ENCODE data around the gene FNDC3B.

Gene FNDC3B

DNA sequence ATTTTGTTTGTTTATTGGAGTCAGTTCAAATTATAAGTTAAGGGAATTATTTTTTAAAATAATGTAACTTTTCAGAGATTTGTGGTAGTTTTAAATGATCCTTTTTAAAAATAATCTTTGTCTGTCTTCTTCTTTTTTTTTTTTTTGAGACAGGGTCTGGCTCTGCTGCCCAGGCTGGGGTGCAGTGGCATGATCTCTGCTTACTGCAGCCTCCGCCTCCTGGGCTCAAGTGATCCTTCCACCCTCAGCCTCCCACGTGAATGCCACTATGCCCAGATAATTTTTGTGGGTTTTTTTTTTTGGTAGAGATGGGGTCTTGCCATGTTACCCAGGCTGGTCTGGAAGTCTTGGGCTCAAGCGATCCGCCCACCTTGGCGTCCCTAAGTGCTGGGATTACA is 12.6 kb downstream of the FNDC3B start:
- Mint-ChIP-seq H3K4me3 (no peak overlapping the region), H3K36me3 (ENCODE audit: insufficient read depth) (peaks cover 25% of the 10 kb centered on the region), H3K9me3 (no peaks in the 10 kb centered on the region), H3K4me1 (ENCODE audit: low read depth in 2 of 2) (peaks cover 20 to 29% of the 10 kb centered on the region in 2 donors), H3K27me3 (no peaks in the 10 kb centered on the region), H3K27ac (no peak overlapping the region)
- DNase-seq (no peak), ATAC-seq (replicated peaks) (no peak)

DNA sequence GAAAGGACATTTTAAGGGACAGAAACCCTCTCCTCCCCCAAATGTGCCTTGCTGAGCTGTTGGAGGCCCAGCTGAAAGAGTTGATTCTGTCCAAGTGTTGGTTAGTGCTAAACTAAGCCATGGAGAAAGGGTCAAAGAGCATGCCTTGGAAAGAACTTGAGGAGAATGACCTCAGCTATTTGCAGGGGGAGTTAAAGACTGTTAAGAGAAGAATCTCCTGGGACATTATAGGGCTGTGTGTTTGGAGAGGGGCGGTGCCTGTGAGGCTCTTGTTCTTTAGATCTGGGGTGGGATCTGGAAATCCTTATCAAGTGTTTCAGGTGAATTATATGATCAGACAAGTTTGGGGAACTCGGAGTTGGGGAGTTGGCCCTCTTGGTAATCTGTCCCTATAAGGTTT is 13.0 kb downstream of the FNDC3B start:
- no peak overlapping the region for H3K27ac Mint-ChIP-seq

DNA sequence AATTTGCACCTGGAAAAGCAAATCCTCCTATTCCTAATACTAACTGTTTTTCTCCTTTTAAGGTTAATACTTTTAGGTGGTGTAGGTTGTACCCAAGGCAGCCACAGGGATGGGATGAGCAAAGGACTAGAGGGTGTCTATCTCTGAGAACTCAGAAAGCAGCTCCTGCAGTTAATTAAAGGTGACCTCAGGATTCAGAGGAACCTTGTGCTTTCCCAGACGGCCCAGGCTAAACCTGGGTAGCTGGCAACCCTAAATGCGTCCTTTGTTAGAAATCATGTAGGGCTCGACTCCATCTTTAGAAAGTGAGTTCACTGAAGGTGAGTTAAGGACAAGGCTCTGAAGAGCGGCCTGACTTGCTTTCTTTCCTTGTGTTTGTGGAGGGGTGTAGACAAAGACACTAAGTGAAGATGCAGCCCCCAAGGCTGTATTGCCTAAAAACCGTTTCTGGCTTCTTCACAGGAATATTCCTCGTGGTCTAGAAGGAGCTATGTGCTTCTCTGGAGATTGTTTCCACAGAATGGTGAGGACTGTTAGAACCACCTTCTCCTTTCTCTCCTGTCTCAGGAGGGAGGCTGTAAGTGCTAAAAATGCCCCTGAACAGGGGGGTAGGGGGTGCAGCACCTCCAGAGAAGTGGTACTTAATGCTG is 14.9 kb downstream of the FNDC3B start:
- Mint-ChIP-seq H3K4me1 (ENCODE audit: low read depth in 2 of 2) (peaks cover 25 to 38% of the 10 kb centered on the region in 2 donors), H3K27me3 (no peaks in the 10 kb centered on the region), H3K9me3 (no peaks in the 10 kb centered on the region), H3K36me3 (ENCODE audit: insufficient read depth) (peaks cover 24% of the 10 kb centered on the region), H3K27ac (peak overlapping the region; percentile 75 to 85), H3K4me3 (peak overlapping the region; percentile 8)
- ATAC-seq (replicated peaks) (peak; percentile 21), DNase-seq (no peak)

More for the DNA sequence above, 13.0 kb downstream of the FNDC3B start:
- DNase-seq (no peak), ATAC-seq (replicated peaks) (no peak)
- H3K9me3 Mint-ChIP-seq: no peaks in the 10 kb centered on the region
- no peak overlapping the region for H3K4me3 Mint-ChIP-seq
- H3K27me3 Mint-ChIP-seq: no peaks in the 10 kb centered on the region
- peaks cover 24 to 34% of the 10 kb centered on the region in 2 donors for H3K4me1 Mint-ChIP-seq (ENCODE audit: low read depth in 2 of 2)
- H3K36me3 Mint-ChIP-seq (ENCODE audit: insufficient read depth): peaks cover 25% of the 10 kb centered on the region

DNA sequence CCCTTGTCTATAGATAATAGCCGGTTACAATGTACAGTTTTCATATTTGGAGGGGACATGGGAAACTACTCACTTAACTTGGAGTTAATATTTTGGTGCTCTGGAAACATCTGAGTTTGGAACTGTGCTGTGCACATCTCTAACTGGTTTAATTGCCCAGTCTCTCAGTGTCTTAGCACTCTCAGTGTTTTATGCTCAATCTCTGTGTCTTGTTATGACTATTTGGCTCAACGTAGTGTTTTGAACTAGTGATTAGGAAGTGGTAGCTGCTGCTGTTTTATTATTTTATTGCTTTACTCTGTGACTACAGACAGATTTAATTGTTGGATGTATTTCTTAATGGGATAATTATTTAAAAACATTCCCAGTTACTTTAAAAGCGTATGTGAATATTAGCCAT is 17.0 kb downstream of the FNDC3B start:
- peak overlapping the region; percentile 84 to 85 for H3K27ac Mint-ChIP-seq
- H3K4me3 Mint-ChIP-seq: peak overlapping the region; percentile 19 to 65
- H3K36me3 Mint-ChIP-seq (ENCODE audit: insufficient read depth): peaks cover 11% of the 10 kb centered on the region
- H3K27me3 Mint-ChIP-seq: no peaks in the 10 kb centered on the region
- DNase-seq (no peak), ATAC-seq (replicated peaks) (no peak)
- peaks cover 25 to 38% of the 10 kb centered on the region in 2 donors for H3K4me1 Mint-ChIP-seq (ENCODE audit: low read depth in 2 of 2)
- H3K9me3 Mint-ChIP-seq: no peaks in the 10 kb centered on the region

DNA sequence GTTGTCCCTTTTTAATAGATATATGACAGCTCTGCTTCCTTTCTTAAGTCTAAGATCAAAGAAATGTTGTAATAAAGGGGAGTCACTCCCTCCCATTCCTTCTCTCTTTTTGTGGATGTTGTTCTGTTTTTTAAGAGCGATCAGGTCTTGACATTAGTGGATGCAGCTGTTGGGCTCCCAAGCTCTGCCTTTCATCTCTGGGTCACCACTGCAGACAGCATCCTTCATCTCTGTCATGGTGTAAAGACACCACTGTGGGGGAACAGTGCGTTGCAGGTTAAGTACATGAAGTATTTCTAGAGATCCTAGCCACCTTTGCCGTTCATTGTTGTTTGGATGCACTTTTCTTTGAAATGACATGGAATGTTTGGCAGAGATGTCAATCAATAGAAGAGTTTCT is 17.7 kb downstream of the FNDC3B start:
- ATAC-seq (replicated peaks) (no peak), DNase-seq (no peak)
- peak overlapping the region; percentile 49 to 84 for H3K27ac Mint-ChIP-seq
- no peaks in the 10 kb centered on the region for H3K9me3 Mint-ChIP-seq
- H3K4me1 Mint-ChIP-seq (ENCODE audit: low read depth in 2 of 2): peaks cover 25 to 41% of the 10 kb centered on the region in 2 donors
- H3K36me3 Mint-ChIP-seq (ENCODE audit: insufficient read depth): peaks cover 6% of the 10 kb centered on the region
- no peak overlapping the region for H3K4me3 Mint-ChIP-seq
- no peaks in the 10 kb centered on the region for H3K27me3 Mint-ChIP-seq

DNA sequence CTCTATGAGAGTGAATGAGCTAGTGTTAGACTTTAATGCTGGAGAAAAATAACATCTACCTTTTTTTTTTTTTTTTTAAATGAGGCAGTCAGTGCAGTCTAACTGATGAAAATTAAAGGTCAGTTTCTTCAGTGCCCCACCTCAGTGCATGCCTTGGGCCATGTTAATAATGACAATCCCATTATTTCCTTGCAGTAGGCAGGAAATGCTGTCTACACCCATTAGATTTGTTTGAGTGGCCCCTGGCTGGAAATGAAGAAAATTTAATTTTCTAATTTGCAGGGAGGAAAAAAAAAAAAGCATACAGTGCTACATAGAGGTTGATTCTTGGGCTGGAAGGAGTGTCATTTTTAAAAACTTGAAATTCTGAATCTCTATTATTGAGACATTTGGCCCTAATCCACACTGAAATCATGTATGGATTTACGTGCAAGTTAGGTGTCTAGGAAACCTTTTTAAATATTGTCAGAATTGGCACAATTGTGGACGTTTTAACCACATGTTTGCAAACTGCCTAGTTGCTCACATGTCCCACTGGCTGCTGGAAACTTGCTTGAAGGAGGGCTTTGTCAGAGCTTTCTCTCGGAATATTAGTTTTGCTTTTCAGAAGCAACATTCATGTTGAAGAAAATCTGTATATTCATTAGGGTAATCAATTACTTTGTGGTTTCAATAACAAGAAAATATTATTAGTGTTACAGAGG is 18.4 kb downstream of the FNDC3B start:
- DNase-seq (no peak), ATAC-seq (replicated peaks) (no peak)
- no peaks in the 10 kb centered on the region for H3K9me3 Mint-ChIP-seq
- H3K36me3 Mint-ChIP-seq (ENCODE audit: insufficient read depth): peaks cover 5% of the 10 kb centered on the region
- no peaks in the 10 kb centered on the region for H3K27me3 Mint-ChIP-seq
- H3K4me3 Mint-ChIP-seq: no peak overlapping the region
- H3K27ac Mint-ChIP-seq: peak overlapping the region; percentile 49 to 84
- peaks cover 26 to 43% of the 10 kb centered on the region in 2 donors for H3K4me1 Mint-ChIP-seq (ENCODE audit: low read depth in 2 of 2)

DNA sequence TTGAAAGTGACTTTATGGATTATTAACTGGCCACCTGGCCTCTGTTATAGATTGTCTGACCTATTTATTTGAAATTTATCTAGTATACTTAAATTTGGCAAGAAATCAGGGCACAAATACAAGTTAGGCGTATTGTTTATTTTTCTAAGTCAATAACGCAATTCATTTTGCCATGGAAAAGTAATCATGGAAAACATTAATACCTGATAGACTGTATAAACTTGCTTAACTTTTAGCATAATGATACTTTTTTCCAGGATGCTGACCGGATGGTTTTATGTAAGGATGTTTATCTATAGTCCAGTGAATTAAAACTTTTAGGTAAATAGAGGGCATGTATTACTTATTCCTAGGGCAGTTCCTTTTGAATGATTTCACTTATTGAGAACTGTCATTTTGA is 20.2 kb downstream of the FNDC3B start:
- no peak for ATAC-seq (replicated peaks)
- Mint-ChIP-seq H3K4me1 (ENCODE audit: low read depth in 2 of 2) (peaks cover 32 to 53% of the 10 kb centered on the region in 2 donors), H3K9me3 (no peaks in the 10 kb centered on the region), H3K36me3 (ENCODE audit: insufficient read depth) (peaks cover 8% of the 10 kb centered on the region), H3K27ac (no peak overlapping the region), H3K27me3 (no peaks in the 10 kb centered on the region), H3K4me3 (no peak overlapping the region)
- DNase-seq: no peak

DNA sequence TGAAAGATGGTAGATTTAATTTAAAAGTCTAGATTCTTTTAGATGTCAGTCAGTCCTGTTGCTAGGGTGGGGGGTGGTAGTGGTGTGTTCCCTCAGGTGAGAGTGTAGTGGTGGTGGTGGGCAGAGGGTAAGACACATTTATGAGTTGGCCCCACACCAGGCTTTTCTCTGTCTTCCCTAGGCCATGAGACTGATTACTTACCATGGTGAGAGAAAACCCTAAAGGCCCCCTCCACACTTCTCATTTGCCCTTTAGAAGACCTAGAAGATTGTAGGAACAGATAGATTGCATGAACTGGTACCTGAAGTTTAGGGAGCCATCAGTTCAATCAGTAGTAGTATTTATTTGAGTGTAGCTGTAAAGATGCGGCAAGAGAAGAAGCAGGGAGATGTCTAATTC is 20.9 kb downstream of the FNDC3B start:
- Mint-ChIP-seq H3K4me3 (no peak overlapping the region), H3K4me1 (ENCODE audit: low read depth in 2 of 2) (peaks cover 29 to 49% of the 10 kb centered on the region in 2 donors), H3K9me3 (no peaks in the 10 kb centered on the region), H3K27me3 (no peaks in the 10 kb centered on the region), H3K27ac (peak overlapping the region in 1 of 2 donors; percentile 17), H3K36me3 (ENCODE audit: insufficient read depth) (peaks cover 8% of the 10 kb centered on the region)
- DNase-seq (no peak), ATAC-seq (replicated peaks) (no peak)

DNA sequence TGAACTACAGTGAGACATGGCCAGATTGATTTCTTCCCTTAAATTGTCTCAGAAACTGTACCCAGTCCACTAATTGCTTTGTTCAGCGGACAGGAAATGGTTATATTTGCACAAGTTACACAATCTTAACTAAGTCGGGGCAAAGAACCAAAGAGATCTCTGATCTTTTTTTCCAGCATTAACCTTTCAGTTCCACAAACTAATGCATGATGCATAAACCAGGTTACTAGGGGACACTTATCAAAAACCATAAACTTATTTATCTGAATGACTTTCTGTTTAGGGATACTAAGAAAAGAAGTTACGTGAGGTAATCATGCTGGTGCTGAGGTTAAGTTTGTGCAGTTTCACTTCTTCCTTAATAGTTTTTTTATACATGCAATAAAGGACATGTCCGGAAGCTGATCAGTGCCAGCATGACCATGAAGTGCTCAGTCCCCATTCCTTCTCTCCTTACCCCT is 22.4 kb downstream of the FNDC3B start:
- peak overlapping the region; percentile 14 to 44 for H3K4me3 Mint-ChIP-seq
- peaks cover 18 to 39% of the 10 kb centered on the region in 2 donors for H3K4me1 Mint-ChIP-seq (ENCODE audit: low read depth in 2 of 2)
- no peaks in the 10 kb centered on the region for H3K27me3 Mint-ChIP-seq
- DNase-seq (no peak), ATAC-seq (replicated peaks) (peak; percentile 51)
- no peaks in the 10 kb centered on the region for H3K9me3 Mint-ChIP-seq
- peaks cover 8% of the 10 kb centered on the region for H3K36me3 Mint-ChIP-seq (ENCODE audit: insufficient read depth)
- H3K27ac Mint-ChIP-seq: no peak overlapping the region

DNA sequence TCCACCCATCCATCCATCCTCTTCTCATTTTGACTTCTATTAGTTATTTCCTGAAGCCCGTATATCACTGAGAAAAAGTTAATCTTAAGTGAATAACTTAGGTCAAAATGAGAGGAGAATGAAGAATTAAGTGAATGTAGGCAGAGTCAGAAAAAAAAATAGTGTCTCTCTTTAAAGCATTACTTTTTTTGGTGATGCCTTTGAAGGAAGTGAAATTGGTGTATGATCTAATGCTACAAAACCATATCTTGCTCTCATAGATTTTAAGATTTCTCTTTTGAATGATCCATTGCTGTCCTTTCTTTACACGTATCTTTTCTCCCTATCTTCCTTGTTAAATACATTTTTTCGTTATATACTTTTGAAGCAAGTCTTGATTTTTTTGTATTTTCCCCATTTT is 23.4 kb downstream of the FNDC3B start:
- ATAC-seq (replicated peaks): no peak
- Mint-ChIP-seq H3K27me3 (no peaks in the 10 kb centered on the region), H3K9me3 (no peaks in the 10 kb centered on the region), H3K36me3 (ENCODE audit: insufficient read depth) (peaks cover 8% of the 10 kb centered on the region), H3K4me1 (ENCODE audit: low read depth in 2 of 2) (peaks cover 15 to 37% of the 10 kb centered on the region in 2 donors), H3K4me3 (peak overlapping the region in 1 of 2 donors; percentile 44), H3K27ac (no peak overlapping the region)
- DNase-seq: no peak

DNA sequence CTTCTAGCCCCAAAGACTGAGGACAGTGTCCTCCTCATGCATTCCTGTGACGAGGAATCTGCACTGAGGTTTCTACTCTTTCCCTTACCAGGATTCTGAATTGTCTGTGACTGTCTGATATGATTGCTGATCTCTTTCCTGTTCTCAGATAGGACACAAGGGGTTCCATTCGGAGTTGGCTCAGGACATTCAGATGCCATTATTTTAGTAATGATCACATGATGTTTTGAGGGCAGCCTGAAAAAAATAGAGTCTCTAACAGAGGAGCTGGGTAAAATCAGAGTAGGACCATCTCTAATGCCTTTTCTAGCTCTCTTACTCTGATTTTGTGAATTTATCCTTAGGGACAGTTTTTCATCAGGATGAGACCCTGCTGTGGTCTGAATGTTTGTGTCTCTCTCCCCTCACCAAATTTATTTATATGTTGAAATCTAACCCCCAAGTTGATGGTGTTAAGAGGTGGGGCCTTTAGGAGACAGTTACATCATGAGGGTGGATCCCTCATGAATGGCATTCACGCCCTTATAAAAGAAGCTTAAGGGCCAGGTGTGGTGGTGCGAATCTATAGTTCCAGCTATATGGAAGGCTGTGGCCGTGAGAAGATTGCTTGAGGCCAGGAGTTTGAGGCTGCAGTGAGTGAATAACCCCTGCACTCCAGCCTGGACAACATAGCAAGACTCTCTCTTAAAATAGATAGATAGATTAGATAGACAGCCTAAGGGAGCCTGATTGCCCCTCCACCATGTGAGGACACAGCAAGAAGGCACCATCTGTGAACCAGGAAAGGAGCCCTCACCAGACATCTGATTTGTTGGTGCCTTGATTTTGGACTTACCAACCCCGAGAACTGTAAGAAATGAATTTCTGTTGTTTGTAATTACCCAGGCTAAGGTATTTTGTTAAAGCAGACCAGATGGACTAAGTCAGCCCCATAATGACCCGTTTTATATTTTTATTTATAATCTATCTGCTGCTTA is 24.4 kb downstream of the FNDC3B start:
- no peak overlapping the region for H3K4me3 Mint-ChIP-seq
- H3K4me1 Mint-ChIP-seq (ENCODE audit: low read depth in 2 of 2): peaks cover 20 to 33% of the 10 kb centered on the region in 2 donors
- DNase-seq (no peak), ATAC-seq (replicated peaks) (no peak)
- H3K27ac Mint-ChIP-seq: no peak overlapping the region
- H3K36me3 Mint-ChIP-seq (ENCODE audit: insufficient read depth): peaks cover 14% of the 10 kb centered on the region
- H3K9me3 Mint-ChIP-seq: no peaks in the 10 kb centered on the region
- no peaks in the 10 kb centered on the region for H3K27me3 Mint-ChIP-seq

DNA sequence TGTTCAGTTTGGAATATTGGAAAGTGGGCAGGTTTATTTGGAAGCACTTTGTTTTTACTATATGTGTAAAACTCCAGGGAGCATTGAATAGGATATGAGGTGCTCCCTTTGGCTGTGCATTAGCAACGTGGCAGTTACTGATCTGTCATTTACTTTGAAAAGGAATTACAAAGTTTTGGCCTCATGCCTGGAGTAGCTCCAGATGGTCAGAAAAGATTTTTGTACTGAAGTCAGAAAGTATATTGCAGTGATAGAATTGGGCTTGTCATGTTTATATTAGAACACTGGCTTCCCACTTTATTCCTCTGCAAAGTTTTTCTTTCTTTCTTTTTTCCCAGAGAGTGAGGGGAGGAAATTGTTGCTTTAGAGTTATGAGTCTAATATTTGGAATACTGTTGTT is 26.1 kb downstream of the FNDC3B start:
- H3K4me1 Mint-ChIP-seq (ENCODE audit: low read depth in 2 of 2): peaks cover 23 to 45% of the 10 kb centered on the region in 2 donors
- no peak for ATAC-seq (replicated peaks)
- H3K4me3 Mint-ChIP-seq: no peak overlapping the region

More for the DNA sequence above, 26.1 kb downstream of the FNDC3B start:
- Mint-ChIP-seq H3K9me3 (no peaks in the 10 kb centered on the region), H3K36me3 (ENCODE audit: insufficient read depth) (peaks cover 14% of the 10 kb centered on the region), H3K27me3 (no peaks in the 10 kb centered on the region), H3K27ac (peak overlapping the region in 1 of 2 donors; percentile 13)
- no peak for DNase-seq
